OCI-LY7 (cell line): ENCODE measurements around the gene CCDC51. TPM values are rescaled to one million over a fixed set of nuclear protein-coding genes. Genes with fewer than 3 reads are reported as not detected.

ENCODE experiments used
- BruUV-seq: library from RNA; stranded (reverse); fragments of 400-500 nt; replicated peaks from 2 replicates; lab custom pipeline; 2021; lab: Mats Ljungman, UMichigan
- CTCF ChIA-PET: fragments of 300-600 bp; sonication (Branson Sonifier 250); formaldehyde crosslinking; loops from one replicate; lab custom pipeline; 2022; ENCODE audit warnings: antibody characterized with exemption; ENCODE audit not compliant: unreplicated experiment; lab: Charles Lee
- POLR2A ChIA-PET: fragments of 300-600 bp; sonication (Branson Sonifier 250); formaldehyde crosslinking; loops from one replicate; lab custom pipeline; 2022; ENCODE audit warnings: antibody characterized with exemption; lab: Charles Lee
- DNase-seq: peaks from one replicate; pipeline ENCODE4 v3.0.0-alpha.2; 2015; ENCODE audit warnings: low spot score
- H2AFZ ChIP-seq: fragments of 200-600 bp; sonication (generic), shearing (Covaris generic); 2 replicates; pipeline ENCODE4 v1.6.1; 2014; ENCODE audit warnings: mild to moderate bottlenecking, antibody characterized with exemption, low read length, moderate library complexity
- H3K27ac ChIP-seq: fragments of 200-600 bp; sonication (generic); 2 replicates; pipeline ENCODE4 v1.5.1; 2014; ENCODE audit warnings: mixed run types, low read depth, mild to moderate bottlenecking, moderate library complexity, low read length, inconsistent platforms; ENCODE audit not compliant: poor library complexity, severe bottlenecking
- H3K36me3 ChIP-seq: fragments of 200-600 bp; sonication (generic); 2 replicates; pipeline ENCODE4 v1.6.1; 2014; ENCODE audit warnings: mild to moderate bottlenecking, antibody characterized with exemption, low read length, moderate library complexity, mixed read lengths; ENCODE audit not compliant: insufficient read depth
- H3K4me1 ChIP-seq: fragments of 200-600 bp; sonication (generic); 2 replicates; pipeline ENCODE4 v1.5.1; 2014; ENCODE audit warnings: mild to moderate bottlenecking, low read length; ENCODE audit not compliant: insufficient read depth, poor library complexity, severe bottlenecking
- H3K4me2 ChIP-seq: fragments of 200-600 bp; sonication (generic); 2 replicates; pipeline ENCODE4 v1.6.1; 2014; ENCODE audit warnings: mild to moderate bottlenecking, low read length
- H3K4me3 ChIP-seq: fragments of 200-600 bp; sonication (generic); 2 replicates; pipeline ENCODE4 v1.5.1; 2014; ENCODE audit warnings: mild to moderate bottlenecking, low read depth, low read length; ENCODE audit not compliant: poor library complexity, severe bottlenecking
- H3K79me2 ChIP-seq: fragments of 200-600 bp; sonication (generic); 2 replicates; pipeline ENCODE4 v1.6.1; 2016; ENCODE audit warnings: low read depth, mild to moderate bottlenecking, low read length, moderate library complexity, mixed read lengths; ENCODE audit not compliant: insufficient read depth
- H3K9me2 ChIP-seq: fragments of 200-600 bp; sonication (generic); 2 replicates; pipeline ENCODE4 v1.6.1; 2016; ENCODE audit warnings: mild to moderate bottlenecking, low read length, mixed read lengths; ENCODE audit not compliant: insufficient read depth
- H3K9me3 ChIP-seq: fragments of 200-600 bp; sonication (generic); 2 replicates; pipeline ENCODE4 v1.6.1; 2014; ENCODE audit warnings: mild to moderate bottlenecking, mixed run types, low read length, mixed read lengths
- H4K20me1 ChIP-seq: fragments of 200-600 bp; sonication (generic); 2 replicates; pipeline ENCODE4 v1.6.1; 2014; ENCODE audit warnings: mild to moderate bottlenecking, antibody characterized with exemption, low read length, moderate library complexity, mixed read lengths; ENCODE audit not compliant: insufficient read depth
- CTCF ChIP-seq: fragments of 200-600 bp; sonication (generic); conservative IDR thresholded peaks from 2 replicates; pipeline ENCODE4 v1.5.1; 2014; ENCODE audit warnings: mild to moderate bottlenecking, antibody characterized with exemption, low read length, moderate library complexity, mixed read lengths
- EZH2phosphoT487 ChIP-seq: fragments of 200-600 bp; sonication (generic); IDR thresholded peaks from 2 replicates; pipeline ENCODE4 v1.6.1; 2018; ENCODE audit warnings: low read depth, borderline replicate concordance, mild to moderate bottlenecking, mixed run types, antibody characterized with exemption, low read length, moderate library complexity, mixed read lengths
- intact Hi-C: fragments of 100-400 bp; cut with micrococcal nuclease; formaldehyde crosslinking; loops from one replicate; pipeline ENCODE4 v1.10.0; 2022; ENCODE audit not compliant: unreplicated experiment
- total RNA-seq, 2 experiments: library from RNA; depleted of rRNA in 1 of 2; stranded (reverse); fragments of >200 nt in 1 of 2; shearing (Covaris generic) in 1 of 2; gene quantifications; 2 replicates each; pipeline ENCODE4 v1.2.3, GENCODE V29; 2014 to 2022

CCDC51 gene
- total RNA-seq, 2 experiments from 2014 or later = 23.0 to 24.9 TPM

GRCh38 chr3:48411041-48411588, 28.8 kb downstream of the CCDC51 start:
- POLR2A ChIA-PET = interaction anchor here (0.5 kb wide), 1 partner anchor 61 kb away, joined by 3 read pairs; no protein-coding TSS in a partner anchor
- intact Hi-C loops = no loop called here

GRCh38 chr3:48410205-48411040, 29.5 kb downstream of the CCDC51 start:
- Histone ChIP-seq H3K36me3 (no peaks in the 10 kb centered on the region), H3K4me2 (no peak overlapping the region), H3K79me2 (no peaks in the 10 kb centered on the region), H3K4me1 (peaks cover 6% of the 10 kb centered on the region), H3K27ac (no peak overlapping the region), H4K20me1 (no peaks in the 10 kb centered on the region), H2AFZ (no peak overlapping the region), H3K9me2 (no peaks in the 10 kb centered on the region), H3K9me3 (no peaks in the 10 kb centered on the region), H3K4me3 (no peak overlapping the region)
- ChIA-PET POLR2A (no interaction called here), CTCF (no interaction called here)
- TF ChIP-seq CTCF (no peak), EZH2phosphoT487 (no peak)
- intact Hi-C loops = no loop called here
- no TSS peak for BruUV-seq
- DNase-seq = no peak

More at GRCh38 chr3:48411041-48411588, 28.8 kb downstream of the CCDC51 start:
- no peaks in the 10 kb centered on the region for H3K9me2 ChIP-seq
- no peaks in the 10 kb centered on the region for H4K20me1 ChIP-seq
- H3K9me3 ChIP-seq = no peaks in the 10 kb centered on the region
- no peaks in the 10 kb centered on the region for H3K36me3 ChIP-seq
- peaks cover 6% of the 10 kb centered on the region for H3K4me1 ChIP-seq
- H2AFZ ChIP-seq = no peak overlapping the region
- H3K4me3 ChIP-seq = no peak overlapping the region
- H3K27ac ChIP-seq = no peak overlapping the region
- no peaks in the 10 kb centered on the region for H3K79me2 ChIP-seq
- no TSS peak for BruUV-seq
- CTCF ChIA-PET = interaction anchor here (0.9 kb wide), 1 partner anchor 12 kb away, joined by 3 read pairs; no protein-coding TSS in a partner anchor
- no peak for DNase-seq
- no peak for TF ChIP-seq EZH2phosphoT487
- TF ChIP-seq CTCF = no peak
- H3K4me2 ChIP-seq = no peak overlapping the region
